ENCODE results near the gene CCR5AS.

The CCR5AS gene

GRCh38 chr3:46372492-46373359, 34.1 kb downstream of the CCR5AS start:
- no peaks in the 10 kb centered on the region for H3K36me3 ChIP-seq (ENCODE audit: control insufficient read depth in 4 of 4, insufficient read depth in 4 of 4, low read length in 3 of 4)
- peaks cover 10 to 54% (median 33%) of the 10 kb centered on the region in 4 experiments for H3K4me1 ChIP-seq (ENCODE audit: control extremely low read depth in 1 of 4, control insufficient read depth in 4 of 4, insufficient read depth in 4 of 4, low read length in 3 of 4)
- WGBS (ENCODE audit: insufficient coverage) = 100% methylated on average over 8 of the region's 9 CpGs
- no peak overlapping the region for H3K4me3 ChIP-seq (ENCODE audit: control insufficient read depth in 1 of 7, extremely low read depth in 1 of 7, insufficient read depth in 4 of 7, low read depth in 2 of 7, low read length in 6 of 7)
- H3K27me3 ChIP-seq (replicated peaks in 2 of 5; ENCODE audit: control insufficient read depth in 4 of 5, insufficient read depth in 5 of 5, low read length in 4 of 5) = no peaks in the 10 kb centered on the region
- POLR2A ChIA-PET = no interaction called here
- CTCF ChIA-PET = interaction anchor here (0.7 to 12.3 kb wide), 23 partner anchors 8 to 436 kb away, joined by 3 to 231 read pairs (median 4); partner anchors contain the start of genes CCR1 and CCR2
- no peaks in the 10 kb centered on the region for H3K9me3 ChIP-seq (ENCODE audit: control extremely low read depth in 1 of 5, control insufficient read depth in 4 of 5, insufficient read depth in 2 of 5, low read depth in 1 of 5, low read length in 4 of 5)
- no peak overlapping the region for H3K27ac ChIP-seq (ENCODE audit: insufficient read depth in 1 of 2, low read depth in 1 of 2, low read length in 2 of 2, poor library complexity in 1 of 2, severe bottlenecking in 2 of 2)
- DNase-seq = peak; percentile 55 to 76 (median 73)

GRCh38 chr3:46371519-46372340, 35.1 kb downstream of the CCR5AS start:
- H3K27me3 ChIP-seq (replicated peaks in 2 of 5; ENCODE audit: control insufficient read depth in 4 of 5, insufficient read depth in 5 of 5, low read length in 4 of 5) = no peaks in the 10 kb centered on the region
- ChIA-PET CTCF (interaction anchor here (0.7 to 12.3 kb wide), 26 partner anchors 8 to 435 kb away, joined by 3 to 231 read pairs (median 4); partner anchors contain the start of genes CCR1 and CCR2), POLR2A (no interaction called here)
- WGBS (ENCODE audit: insufficient coverage) = 58% methylated on average over 5 of the region's 10 CpGs
- H3K9me3 ChIP-seq (ENCODE audit: control extremely low read depth in 1 of 5, control insufficient read depth in 4 of 5, insufficient read depth in 2 of 5, low read depth in 1 of 5, low read length in 4 of 5) = no peaks in the 10 kb centered on the region
- no peak for DNase-seq
- H3K27ac ChIP-seq (ENCODE audit: insufficient read depth in 1 of 2, low read depth in 1 of 2, low read length in 2 of 2, poor library complexity in 1 of 2, severe bottlenecking in 2 of 2) = no peak overlapping the region
- no peaks in the 10 kb centered on the region for H3K36me3 ChIP-seq (ENCODE audit: control insufficient read depth in 4 of 4, insufficient read depth in 4 of 4, low read length in 3 of 4)
- no peak overlapping the region for H3K4me3 ChIP-seq (ENCODE audit: control insufficient read depth in 1 of 7, extremely low read depth in 1 of 7, insufficient read depth in 4 of 7, low read depth in 2 of 7, low read length in 6 of 7)
- peaks cover 10 to 52% (median 32%) of the 10 kb centered on the region in 4 experiments for H3K4me1 ChIP-seq (ENCODE audit: control extremely low read depth in 1 of 4, control insufficient read depth in 4 of 4, insufficient read depth in 4 of 4, low read length in 3 of 4)

- Histone ChIP-seq H3K4me1 (ENCODE audit: control extremely low read depth in 1 of 4, control insufficient read depth in 4 of 4, insufficient read depth in 4 of 4, low read length in 3 of 4) (peaks cover 10 to 45% (median 28%) of the 10 kb centered on the region in 4 experiments), H3K27ac (ENCODE audit: insufficient read depth in 1 of 2, low read depth in 1 of 2, low read length in 2 of 2, poor library complexity in 1 of 2, severe bottlenecking in 2 of 2) (no peak within 1 kb of the TSS), H3K9me3 (ENCODE audit: control extremely low read depth in 1 of 5, control insufficient read depth in 4 of 5, insufficient read depth in 2 of 5, low read depth in 1 of 5, low read length in 4 of 5) (no peaks in the 10 kb centered on the region), H3K27me3 (replicated peaks in 2 of 5; ENCODE audit: control insufficient read depth in 4 of 5, insufficient read depth in 5 of 5, low read length in 4 of 5) (no peaks in the 10 kb centered on the region), H3K36me3 (ENCODE audit: control insufficient read depth in 4 of 4, insufficient read depth in 4 of 4, low read length in 3 of 4) (no peaks in the 10 kb centered on the region), H3K4me3 (ENCODE audit: control insufficient read depth in 1 of 7, extremely low read depth in 1 of 7, insufficient read depth in 4 of 7, low read depth in 2 of 7, low read length in 6 of 7) (peak within 1 kb of the TSS in 1 of 7 experiments; percentile 3)
- CTCF ChIA-PET = interaction anchor here (0.7 to 12.3 kb wide), 24 partner anchors 9 to 433 kb away, joined by 3 to 231 read pairs (median 5); partner anchors contain the start of genes CCR1 and CCR2
- no CpG with 5 or more reads among the region's 5 CpGs for WGBS (ENCODE audit: insufficient coverage)
- DNase-seq = peak in 2 of 3 donors; percentile 52 to 61
- POLR2A ChIA-PET = interaction anchor here (1.0 kb wide), 1 partner anchor 12 kb away, joined by 3 read pairs; no protein-coding TSS in a partner anchor
Observed at GRCh38 chr3:46370839-46371518, 35.9 kb downstream of the CCR5AS start, which contains the start of gene CCR5. CCR5 (plus strand) TSS chr3:46370946; CDS start chr3:46372903, 1,957 bp downstream.

- Histone ChIP-seq H3K4me3 (ENCODE audit: control insufficient read depth in 1 of 7, extremely low read depth in 1 of 7, insufficient read depth in 4 of 7, low read depth in 2 of 7, low read length in 6 of 7) (no peak overlapping the region), H3K36me3 (ENCODE audit: control insufficient read depth in 4 of 4, insufficient read depth in 4 of 4, low read length in 3 of 4) (no peaks in the 10 kb centered on the region), H3K9me3 (ENCODE audit: control extremely low read depth in 1 of 5, control insufficient read depth in 4 of 5, insufficient read depth in 2 of 5, low read depth in 1 of 5, low read length in 4 of 5) (no peaks in the 10 kb centered on the region), H3K27ac (ENCODE audit: insufficient read depth in 1 of 2, low read depth in 1 of 2, low read length in 2 of 2, poor library complexity in 1 of 2, severe bottlenecking in 2 of 2) (no peak overlapping the region), H3K4me1 (ENCODE audit: control extremely low read depth in 1 of 4, control insufficient read depth in 4 of 4, insufficient read depth in 4 of 4, low read length in 3 of 4) (peaks cover 8 to 34% (median 22%) of the 10 kb centered on the region in 4 experiments), H3K27me3 (replicated peaks in 2 of 5; ENCODE audit: control insufficient read depth in 4 of 5, insufficient read depth in 5 of 5, low read length in 4 of 5) (no peaks in the 10 kb centered on the region)
- WGBS (ENCODE audit: insufficient coverage) = 100% methylated on average over 3 of the region's 6 CpGs
- CTCF ChIA-PET = interaction anchor here (0.7 to 12.3 kb wide), 20 partner anchors 8 to 429 kb away, joined by 3 to 231 read pairs (median 6); partner anchors contain the start of genes CCR1 and CCR2
- DNase-seq = no peak
- POLR2A ChIA-PET = no interaction called here
Observed at GRCh38 chr3:46369675-46370132, 37.2 kb downstream of the CCR5AS start.

- H3K27ac ChIP-seq (ENCODE audit: insufficient read depth in 1 of 2, low read depth in 1 of 2, low read length in 2 of 2, poor library complexity in 1 of 2, severe bottlenecking in 2 of 2) = no peak overlapping the region
- WGBS (ENCODE audit: insufficient coverage) = 100% methylated on average over 3 of the region's 4 CpGs
- H3K36me3 ChIP-seq (ENCODE audit: control insufficient read depth in 4 of 4, insufficient read depth in 4 of 4, low read length in 3 of 4) = no peaks in the 10 kb centered on the region
- CTCF ChIA-PET = interaction anchor here (0.6 to 12.3 kb wide), 27 partner anchors 9 to 429 kb away, joined by 3 to 231 read pairs (median 6); partner anchors contain the start of genes CCR1 and CCR2
- POLR2A ChIA-PET = no interaction called here
- no peaks in the 10 kb centered on the region for H3K27me3 ChIP-seq (replicated peaks in 2 of 5; ENCODE audit: control insufficient read depth in 4 of 5, insufficient read depth in 5 of 5, low read length in 4 of 5)
- no peak for DNase-seq
- H3K4me3 ChIP-seq (ENCODE audit: control insufficient read depth in 1 of 7, extremely low read depth in 1 of 7, insufficient read depth in 4 of 7, low read depth in 2 of 7, low read length in 6 of 7) = no peak overlapping the region
- no peaks in the 10 kb centered on the region for H3K9me3 ChIP-seq (ENCODE audit: control extremely low read depth in 1 of 5, control insufficient read depth in 4 of 5, insufficient read depth in 2 of 5, low read depth in 1 of 5, low read length in 4 of 5)
- H3K4me1 ChIP-seq (ENCODE audit: control extremely low read depth in 1 of 4, control insufficient read depth in 4 of 4, insufficient read depth in 4 of 4, low read length in 3 of 4) = peaks cover 8 to 31% (median 19%) of the 10 kb centered on the region in 4 experiments
Observed at GRCh38 chr3:46369151-46369550, 37.7 kb downstream of the CCR5AS start.

- Histone ChIP-seq H3K4me1 (ENCODE audit: control extremely low read depth in 1 of 4, control insufficient read depth in 4 of 4, insufficient read depth in 4 of 4, low read length in 3 of 4) (peaks cover 6 to 27% (median 16%) of the 10 kb centered on the region in 4 experiments), H3K9me3 (ENCODE audit: control extremely low read depth in 1 of 5, control insufficient read depth in 4 of 5, insufficient read depth in 2 of 5, low read depth in 1 of 5, low read length in 4 of 5) (no peaks in the 10 kb centered on the region), H3K27me3 (replicated peaks in 2 of 5; ENCODE audit: control insufficient read depth in 4 of 5, insufficient read depth in 5 of 5, low read length in 4 of 5) (no peaks in the 10 kb centered on the region), H3K4me3 (ENCODE audit: control insufficient read depth in 1 of 7, extremely low read depth in 1 of 7, insufficient read depth in 4 of 7, low read depth in 2 of 7, low read length in 6 of 7) (no peak overlapping the region), H3K27ac (ENCODE audit: insufficient read depth in 1 of 2, low read depth in 1 of 2, low read length in 2 of 2, poor library complexity in 1 of 2, severe bottlenecking in 2 of 2) (no peak overlapping the region), H3K36me3 (ENCODE audit: control insufficient read depth in 4 of 4, insufficient read depth in 4 of 4, low read length in 3 of 4) (no peaks in the 10 kb centered on the region)
- peak; percentile 61 to 82 (median 76) for DNase-seq
- POLR2A ChIA-PET = no interaction called here
- CTCF ChIA-PET = interaction anchor here (0.6 to 12.3 kb wide), 23 partner anchors 9 to 310 kb away, joined by 3 to 231 read pairs (median 6); partner anchors contain the start of genes CCR1 and CCR2
- 43% methylated on average over 5 of the region's 7 CpGs for WGBS (ENCODE audit: insufficient coverage)
Observed at GRCh38 chr3:46368569-46368968, 38.3 kb downstream of the CCR5AS start.
